ENCODE measurements around the gene ASCL5. TPM values are rescaled to one million over a fixed set of nuclear protein-coding genes. Genes with fewer than 3 reads are reported as not detected.

Gene ASCL5
- total RNA-seq, 1 experiment from 2014 or later = 0.15 TPM

DNA sequence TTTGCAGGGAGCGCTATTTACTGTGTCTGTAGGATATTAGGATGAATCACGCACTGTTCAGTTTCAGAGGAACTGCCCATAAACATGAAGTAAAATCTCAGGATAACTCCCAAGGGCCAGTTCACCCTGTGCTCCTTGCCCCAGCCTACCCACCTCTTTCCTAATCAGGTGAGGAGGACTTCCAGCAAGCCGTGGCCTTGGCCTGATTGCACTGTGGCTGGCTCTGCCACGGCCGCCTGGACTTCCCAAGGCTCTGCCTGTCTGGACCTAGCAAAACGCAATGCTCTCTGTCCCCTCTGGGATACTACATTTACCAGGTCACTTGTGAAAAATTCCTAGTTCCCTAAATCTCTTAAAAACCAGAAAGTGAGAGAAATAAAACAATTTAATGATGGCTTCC is 7.4 kb upstream of the ASCL5 start:
- peak overlapping the region in 2 of 3 experiments; percentile 19 to 36; a peak in 2 of 7 replicates for H3K27ac Mint-ChIP-seq
- WGBS (ENCODE audit: extremely low coverage, insufficient read length, low lambda C conversion rate) = no CpG with 5 or more reads among the region's 6 CpGs
- Histone ChIP-seq H3K56ac (ENCODE audit: insufficient read length, low read depth, low read length) (no peak overlapping the region), H3K18ac (ENCODE audit: insufficient read length, low read depth, low read length) (no peak overlapping the region), H2BK15ac (ENCODE audit: low read depth, low read length) (no peak overlapping the region), H3K9ac (ENCODE audit: extremely low read depth, insufficient read length, low read length) (no peak overlapping the region), H2BK5ac (ENCODE audit: insufficient read length, low read length) (no peak overlapping the region), H3K27ac (ENCODE audit: insufficient read length, low read depth, low read length) (no peak overlapping the region), H3T11ph (ENCODE audit: low read length) (no peak overlapping the region), H2BK20ac (ENCODE audit: low read depth, low read length, poor library complexity, severe bottlenecking) (no peak overlapping the region), H3K79me1 (ENCODE audit: insufficient read depth, low read depth, low read length, poor library complexity, severe bottlenecking) (no peaks in the 10 kb centered on the region), H2AK5ac (ENCODE audit: insufficient read length, low read length) (no peak overlapping the region), H2BK12ac (ENCODE audit: insufficient read length, low read depth, low read length) (no peak overlapping the region), H3K79me2 (ENCODE audit: insufficient read depth, low read length) (no peaks in the 10 kb centered on the region), H3K4ac (ENCODE audit: low read depth, low read length) (no peak overlapping the region), H3K4me1 (ENCODE audit: insufficient read depth, low read length) (no peaks in the 10 kb centered on the region), H4K5ac (ENCODE audit: insufficient read length, low read depth, low read length) (no peak overlapping the region), H3K23me2 (ENCODE audit: insufficient read length, low read depth, low read length, poor library complexity, severe bottlenecking) (no peaks in the 10 kb centered on the region), H4K8ac (replicated peaks; ENCODE audit: insufficient read length, low read depth, low read length) (no peak overlapping the region), H4K91ac (ENCODE audit: insufficient read length, low read depth, low read length) (no peak overlapping the region), H2BK120ac (ENCODE audit: low read depth, low read length, poor library complexity, severe bottlenecking) (no peak overlapping the region), H3K9me3 (ENCODE audit: control insufficient read depth, low read depth, low read length) (no peaks in the 10 kb centered on the region), H3K4me2 (ENCODE audit: insufficient read depth, insufficient read length, low read length) (no peak overlapping the region), H2AFZ (ENCODE audit: low read length) (no peak overlapping the region), H4K20me1 (ENCODE audit: control insufficient read depth, insufficient read depth, insufficient read length) (no peaks in the 10 kb centered on the region), H3K14ac (ENCODE audit: insufficient read depth, low read length) (no peak overlapping the region), H3K23ac (ENCODE audit: insufficient read length, low read depth, low read length) (no peak overlapping the region), H3K27me3 (ENCODE audit: insufficient read depth, low read length) (no peaks in the 10 kb centered on the region)
- no peak for DNase-seq
- H3K9me3 Mint-ChIP-seq = no peaks in the 10 kb centered on the region; a peak in 1 of 5 replicates
- no peaks in the 10 kb centered on the region for H3K4me1 Mint-ChIP-seq
- H3K36me3 Mint-ChIP-seq (ENCODE audit: insufficient read depth in 1 of 3, low read depth in 3 of 3) = peaks cover 17 to 53% (median 43%) of the 10 kb centered on the region in 3 experiments
- TF ChIP-seq, protein P1, sequence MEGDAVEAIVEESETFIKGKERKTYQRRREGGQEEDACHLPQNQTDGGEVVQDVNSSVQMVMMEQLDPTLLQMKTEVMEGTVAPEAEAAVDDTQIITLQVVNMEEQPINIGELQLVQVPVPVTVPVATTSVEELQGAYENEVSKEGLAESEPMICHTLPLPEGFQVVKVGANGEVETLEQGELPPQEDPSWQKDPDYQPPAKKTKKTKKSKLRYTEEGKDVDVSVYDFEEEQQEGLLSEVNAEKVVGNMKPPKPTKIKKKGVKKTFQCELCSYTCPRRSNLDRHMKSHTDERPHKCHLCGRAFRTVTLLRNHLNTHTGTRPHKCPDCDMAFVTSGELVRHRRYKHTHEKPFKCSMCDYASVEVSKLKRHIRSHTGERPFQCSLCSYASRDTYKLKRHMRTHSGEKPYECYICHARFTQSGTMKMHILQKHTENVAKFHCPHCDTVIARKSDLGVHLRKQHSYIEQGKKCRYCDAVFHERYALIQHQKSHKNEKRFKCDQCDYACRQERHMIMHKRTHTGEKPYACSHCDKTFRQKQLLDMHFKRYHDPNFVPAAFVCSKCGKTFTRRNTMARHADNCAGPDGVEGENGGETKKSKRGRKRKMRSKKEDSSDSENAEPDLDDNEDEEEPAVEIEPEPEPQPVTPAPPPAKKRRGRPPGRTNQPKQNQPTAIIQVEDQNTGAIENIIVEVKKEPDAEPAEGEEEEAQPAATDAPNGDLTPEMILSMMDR (conservative IDR thresholded peaks at IDR 0.05) = no peak
- H3K4me3 Mint-ChIP-seq = no peak overlapping the region
- H3K27me3 Mint-ChIP-seq (ENCODE audit: low read depth) = no peaks in the 10 kb centered on the region
